ENCODE data around the gene ASF1A.

- TF ChIP-seq, protein P1, sequence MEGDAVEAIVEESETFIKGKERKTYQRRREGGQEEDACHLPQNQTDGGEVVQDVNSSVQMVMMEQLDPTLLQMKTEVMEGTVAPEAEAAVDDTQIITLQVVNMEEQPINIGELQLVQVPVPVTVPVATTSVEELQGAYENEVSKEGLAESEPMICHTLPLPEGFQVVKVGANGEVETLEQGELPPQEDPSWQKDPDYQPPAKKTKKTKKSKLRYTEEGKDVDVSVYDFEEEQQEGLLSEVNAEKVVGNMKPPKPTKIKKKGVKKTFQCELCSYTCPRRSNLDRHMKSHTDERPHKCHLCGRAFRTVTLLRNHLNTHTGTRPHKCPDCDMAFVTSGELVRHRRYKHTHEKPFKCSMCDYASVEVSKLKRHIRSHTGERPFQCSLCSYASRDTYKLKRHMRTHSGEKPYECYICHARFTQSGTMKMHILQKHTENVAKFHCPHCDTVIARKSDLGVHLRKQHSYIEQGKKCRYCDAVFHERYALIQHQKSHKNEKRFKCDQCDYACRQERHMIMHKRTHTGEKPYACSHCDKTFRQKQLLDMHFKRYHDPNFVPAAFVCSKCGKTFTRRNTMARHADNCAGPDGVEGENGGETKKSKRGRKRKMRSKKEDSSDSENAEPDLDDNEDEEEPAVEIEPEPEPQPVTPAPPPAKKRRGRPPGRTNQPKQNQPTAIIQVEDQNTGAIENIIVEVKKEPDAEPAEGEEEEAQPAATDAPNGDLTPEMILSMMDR (IDR thresholded peaks at IDR 0.05; ENCODE audit: low read depth, low read length, missing input control) = no peak
- TF ChIP-seq, protein P2, sequence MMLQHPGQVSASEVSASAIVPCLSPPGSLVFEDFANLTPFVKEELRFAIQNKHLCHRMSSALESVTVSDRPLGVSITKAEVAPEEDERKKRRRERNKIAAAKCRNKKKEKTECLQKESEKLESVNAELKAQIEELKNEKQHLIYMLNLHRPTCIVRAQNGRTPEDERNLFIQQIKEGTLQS (IDR thresholded peaks at IDR 0.05) = no peak
- TF ChIP-seq MAX (IDR thresholded peaks at IDR 0.05) (no peak), GABPA (IDR thresholded peaks at IDR 0.05 in 1 of 2, conservative IDR thresholded peaks at IDR 0.05 in 1 of 2) (no peak), YY1 (IDR thresholded peaks at IDR 0.05) (no peak)
- TF ChIP-seq, protein P3, sequence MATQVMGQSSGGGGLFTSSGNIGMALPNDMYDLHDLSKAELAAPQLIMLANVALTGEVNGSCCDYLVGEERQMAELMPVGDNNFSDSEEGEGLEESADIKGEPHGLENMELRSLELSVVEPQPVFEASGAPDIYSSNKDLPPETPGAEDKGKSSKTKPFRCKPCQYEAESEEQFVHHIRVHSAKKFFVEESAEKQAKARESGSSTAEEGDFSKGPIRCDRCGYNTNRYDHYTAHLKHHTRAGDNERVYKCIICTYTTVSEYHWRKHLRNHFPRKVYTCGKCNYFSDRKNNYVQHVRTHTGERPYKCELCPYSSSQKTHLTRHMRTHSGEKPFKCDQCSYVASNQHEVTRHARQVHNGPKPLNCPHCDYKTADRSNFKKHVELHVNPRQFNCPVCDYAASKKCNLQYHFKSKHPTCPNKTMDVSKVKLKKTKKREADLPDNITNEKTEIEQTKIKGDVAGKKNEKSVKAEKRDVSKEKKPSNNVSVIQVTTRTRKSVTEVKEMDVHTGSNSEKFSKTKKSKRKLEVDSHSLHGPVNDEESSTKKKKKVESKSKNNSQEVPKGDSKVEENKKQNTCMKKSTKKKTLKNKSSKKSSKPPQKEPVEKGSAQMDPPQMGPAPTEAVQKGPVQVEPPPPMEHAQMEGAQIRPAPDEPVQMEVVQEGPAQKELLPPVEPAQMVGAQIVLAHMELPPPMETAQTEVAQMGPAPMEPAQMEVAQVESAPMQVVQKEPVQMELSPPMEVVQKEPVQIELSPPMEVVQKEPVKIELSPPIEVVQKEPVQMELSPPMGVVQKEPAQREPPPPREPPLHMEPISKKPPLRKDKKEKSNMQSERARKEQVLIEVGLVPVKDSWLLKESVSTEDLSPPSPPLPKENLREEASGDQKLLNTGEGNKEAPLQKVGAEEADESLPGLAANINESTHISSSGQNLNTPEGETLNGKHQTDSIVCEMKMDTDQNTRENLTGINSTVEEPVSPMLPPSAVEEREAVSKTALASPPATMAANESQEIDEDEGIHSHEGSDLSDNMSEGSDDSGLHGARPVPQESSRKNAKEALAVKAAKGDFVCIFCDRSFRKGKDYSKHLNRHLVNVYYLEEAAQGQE (IDR thresholded peaks at IDR 0.05) = no peak
Measured at GRCh38 chr6:118856301-118856700, 37.7 kb upstream of the ASF1A start.
